ENCODE measurements around the gene GRIK1.

GRIK1 gene

DNA sequence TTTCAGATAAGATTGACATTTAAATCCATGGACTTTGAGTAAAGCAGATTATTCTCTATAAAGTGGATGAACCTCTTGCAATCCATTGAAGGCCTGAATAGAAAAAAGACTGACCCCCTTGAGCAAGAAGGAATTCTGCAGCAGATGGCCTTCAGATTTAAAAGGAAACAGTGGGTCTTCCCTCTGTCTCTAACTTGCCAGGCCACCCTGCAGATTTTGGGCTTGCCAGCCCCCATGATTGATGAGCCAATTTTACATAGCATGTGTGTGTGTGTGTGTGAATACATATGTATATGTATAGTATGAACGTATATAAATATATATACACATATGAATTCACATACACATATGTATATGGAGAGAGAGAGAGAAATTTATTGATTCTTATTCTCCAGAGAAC, 113.4 kb downstream of the GRIK1 start:
- DNase-seq, result no peak

- no peak for DNase-seq
Measured at GRCh38 chr21:29825936-29826335, 113.9 kb downstream of the GRIK1 start.

DNA sequence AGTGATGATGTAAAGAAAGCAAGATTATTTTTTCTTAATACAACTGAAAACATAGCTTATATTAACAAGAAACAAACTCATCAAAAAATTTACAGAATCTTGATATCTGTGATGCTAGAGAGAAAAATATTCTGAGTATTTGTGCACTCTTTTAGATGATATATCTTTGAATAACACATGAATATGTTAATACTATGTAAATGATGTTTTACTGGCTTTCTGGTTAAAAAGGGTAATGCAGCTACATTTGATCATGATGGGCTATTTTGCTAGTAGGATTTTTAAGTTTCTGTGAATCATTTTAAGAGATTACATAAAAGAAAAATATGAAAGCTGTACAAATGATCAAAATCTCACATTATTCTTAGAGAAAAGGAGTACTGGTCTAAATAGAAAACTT, 114.5 kb downstream of the GRIK1 start:
- DNase-seq, result no peak

DNA sequence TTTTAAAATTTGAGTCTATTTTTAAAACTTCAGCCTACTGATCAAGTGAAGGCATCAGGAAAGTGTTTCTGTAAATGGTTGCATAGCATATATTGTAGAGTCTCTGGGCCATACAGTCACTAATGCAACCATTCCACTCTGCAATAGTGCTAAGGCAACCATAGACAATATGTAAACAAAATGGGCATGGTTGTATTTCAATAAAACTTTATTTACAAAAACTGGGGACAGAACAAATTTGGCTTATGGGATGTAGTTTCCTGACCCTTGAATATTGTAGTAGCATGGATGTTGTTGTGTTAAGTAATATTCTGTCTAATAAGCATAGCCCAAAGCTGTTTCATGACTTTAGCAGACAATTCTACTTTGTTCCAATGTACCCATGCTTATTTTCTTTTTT, 117.7 kb downstream of the GRIK1 start:
- no peak for DNase-seq

GRCh38 chr21:29821230-29821629, 118.6 kb downstream of the GRIK1 start:
- DNase-seq, result no peak

GRCh38 chr21:29819675-29820326, 120.0 kb downstream of the GRIK1 start:
- no peak for DNase-seq

DNA sequence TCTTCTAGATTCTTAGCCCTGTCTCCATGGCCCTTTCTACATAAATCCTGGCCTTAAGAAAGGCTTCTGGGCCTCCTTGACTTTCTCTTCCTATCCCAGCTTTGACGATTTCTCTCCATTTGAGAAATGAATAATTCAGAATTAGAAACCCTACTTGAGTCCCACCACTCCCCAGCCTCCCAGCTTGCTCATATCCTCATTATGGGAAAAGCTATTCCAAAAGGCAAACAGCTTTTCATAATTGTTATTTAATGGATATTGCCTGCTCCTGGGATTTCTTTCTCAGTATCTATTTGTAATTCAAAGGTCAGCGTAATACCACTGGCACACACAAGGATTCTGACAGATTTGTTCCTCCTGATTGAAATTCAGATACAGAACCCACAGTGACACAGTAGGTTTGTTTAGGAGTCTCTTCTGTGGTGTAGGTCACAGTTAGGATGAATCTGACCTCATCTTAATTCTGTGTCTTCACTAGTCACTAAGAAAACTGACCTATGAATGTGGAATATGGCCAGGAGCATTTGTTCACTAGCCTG, 121.3 kb downstream of the GRIK1 start:
- no peak for DNase-seq

GRCh38 chr21:29817450-29817849, 122.3 kb downstream of the GRIK1 start:
- no peak for DNase-seq

DNA sequence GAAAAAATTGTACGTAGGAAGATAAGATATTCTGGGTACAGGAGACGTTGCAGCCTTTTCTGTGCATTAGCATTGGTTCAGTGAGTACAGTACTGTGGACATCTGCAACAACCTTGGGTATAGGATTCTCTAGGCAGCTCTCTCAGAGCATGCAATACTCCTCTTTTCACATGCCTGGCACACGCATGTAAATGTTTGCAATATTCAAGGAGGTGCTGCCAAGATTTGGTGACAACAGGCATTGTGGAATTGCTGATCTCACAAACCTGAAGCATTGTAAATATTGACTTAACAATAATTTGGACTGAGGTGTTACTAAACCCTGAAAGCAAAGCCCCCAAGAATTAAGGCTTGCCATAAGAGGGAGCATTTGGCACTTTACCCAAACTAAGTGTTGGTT, 126.8 kb downstream of the GRIK1 start:
- DNase-seq, result no peak

DNA sequence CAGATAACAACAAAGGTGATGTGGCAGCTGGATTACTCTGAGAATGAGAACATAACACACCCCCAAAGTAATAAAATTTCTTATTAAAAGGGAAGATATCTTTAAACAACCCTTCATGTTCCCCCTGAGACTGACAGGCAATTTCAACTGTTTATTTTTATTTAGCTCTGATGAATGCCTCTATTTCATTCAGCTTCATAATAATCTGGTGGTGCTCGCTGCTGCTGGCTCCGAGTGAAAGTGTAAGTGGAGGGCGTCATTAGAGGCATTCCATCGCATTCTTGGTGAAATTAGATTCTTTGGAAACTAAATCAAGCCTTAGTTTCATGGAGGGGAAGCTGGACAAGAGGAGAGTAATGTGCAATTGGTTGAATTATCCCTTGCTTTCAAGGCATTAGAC, 128.9 kb downstream of the GRIK1 start:
- DNase-seq, result no peak

DNA sequence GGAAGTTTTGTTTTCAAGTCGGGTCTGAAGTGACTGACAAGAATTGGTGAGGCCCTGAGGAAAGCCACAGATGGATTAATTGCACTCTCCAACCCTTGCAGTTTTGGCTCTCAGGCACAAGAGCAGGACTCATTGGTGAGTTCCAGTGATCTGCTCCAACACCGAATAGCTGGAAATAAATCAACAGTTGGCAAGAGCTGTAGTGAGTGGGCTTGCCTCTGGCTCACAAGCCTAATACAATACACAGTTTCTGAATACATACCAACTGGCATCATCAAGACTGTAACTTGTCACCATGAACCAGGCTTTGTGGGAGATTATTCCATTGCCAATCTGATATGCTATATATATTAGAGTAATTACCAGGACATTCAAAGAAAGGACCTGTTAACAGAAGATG, 131.6 kb downstream of the GRIK1 start:
- no peak for DNase-seq

- DNase-seq, result no peak
Measured at GRCh38 chr21:29805105-29805504, 134.7 kb downstream of the GRIK1 start.

- no peak for DNase-seq
Measured at GRCh38 chr21:29803191-29803590, 136.6 kb downstream of the GRIK1 start.

DNA sequence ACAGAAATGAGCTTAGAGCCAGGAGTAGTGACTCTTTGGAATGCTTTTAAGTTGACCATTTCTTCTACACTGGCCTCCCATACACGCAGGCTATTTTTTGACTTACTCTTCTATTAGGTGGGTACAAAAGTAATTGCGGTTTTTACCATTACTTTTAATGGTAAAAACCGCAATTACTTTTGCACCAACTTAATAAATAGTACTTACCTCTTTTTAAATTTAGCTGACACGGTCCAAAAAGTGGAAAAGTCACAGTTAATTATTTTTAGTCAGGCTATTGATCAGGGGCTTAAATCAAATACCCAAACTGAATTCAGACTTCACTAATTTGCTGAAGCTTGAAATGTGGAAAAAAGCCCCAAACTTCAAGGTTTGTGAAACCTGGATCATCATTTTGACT, 138.7 kb downstream of the GRIK1 start:
- no peak for DNase-seq

DNA sequence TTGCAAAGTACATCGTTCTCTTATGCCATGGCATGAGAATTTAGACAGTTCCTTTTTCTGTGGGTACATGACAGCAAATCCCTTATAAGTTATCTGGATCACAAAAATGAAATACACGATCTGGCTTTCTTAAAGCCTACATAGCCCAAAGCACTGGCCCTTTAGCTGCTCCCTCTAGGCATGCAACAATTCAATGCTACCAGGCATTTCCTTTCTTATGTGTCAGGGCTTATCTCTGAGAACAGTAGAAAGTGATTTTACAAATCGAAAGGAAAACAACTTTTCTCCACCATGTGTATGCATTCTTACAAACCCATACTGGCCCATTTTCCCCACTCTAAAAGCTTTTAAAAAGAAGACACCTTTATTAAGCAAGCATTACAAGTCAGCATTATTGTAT, 139.7 kb downstream of the GRIK1 start:
- DNase-seq, result no peak

DNA sequence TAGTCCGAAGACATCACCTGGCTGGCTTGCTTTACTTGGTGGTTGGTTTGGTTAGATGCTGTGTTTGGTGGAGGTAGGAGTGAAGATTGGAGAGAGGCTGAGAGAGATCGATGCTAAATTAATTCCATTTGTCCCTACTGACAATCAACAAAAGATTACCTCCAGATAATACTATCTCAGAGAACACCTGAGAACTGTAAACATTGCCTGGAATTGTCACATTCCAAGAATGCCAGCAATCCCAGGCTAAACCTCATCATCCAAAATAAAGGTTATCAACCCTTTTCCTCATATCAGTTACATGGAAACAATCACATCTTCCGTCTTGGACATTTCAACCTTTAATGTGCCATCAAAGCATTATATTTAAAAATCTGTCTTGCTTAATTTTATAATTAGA, 141.0 kb downstream of the GRIK1 start:
- DNase-seq, result no peak

DNA sequence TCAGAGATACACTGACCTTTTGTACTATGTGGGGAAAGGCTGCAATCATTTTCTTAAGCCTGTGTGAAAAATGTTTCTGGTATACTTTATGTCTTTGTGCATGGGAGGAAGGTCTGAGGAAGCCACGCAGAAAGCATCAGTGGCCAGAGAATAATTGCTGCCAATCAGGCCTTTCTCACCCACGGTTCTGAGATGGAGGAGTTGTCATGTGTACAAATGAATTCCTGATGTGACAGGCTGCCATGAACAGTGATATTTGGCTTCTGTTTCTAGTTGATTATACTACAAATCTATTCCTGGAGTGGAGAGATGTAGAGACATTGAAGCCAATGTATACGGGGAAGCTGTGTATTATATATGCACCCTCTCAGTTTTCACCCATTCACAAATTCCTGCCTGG, 142.6 kb downstream of the GRIK1 start:
- DNase-seq, result no peak

GRCh38 chr21:29793712-29794111, 146.1 kb downstream of the GRIK1 start:
- DNase-seq, result no peak

- DNase-seq, result no peak
Measured at GRCh38 chr21:29789393-29789792, 150.4 kb downstream of the GRIK1 start.

DNA sequence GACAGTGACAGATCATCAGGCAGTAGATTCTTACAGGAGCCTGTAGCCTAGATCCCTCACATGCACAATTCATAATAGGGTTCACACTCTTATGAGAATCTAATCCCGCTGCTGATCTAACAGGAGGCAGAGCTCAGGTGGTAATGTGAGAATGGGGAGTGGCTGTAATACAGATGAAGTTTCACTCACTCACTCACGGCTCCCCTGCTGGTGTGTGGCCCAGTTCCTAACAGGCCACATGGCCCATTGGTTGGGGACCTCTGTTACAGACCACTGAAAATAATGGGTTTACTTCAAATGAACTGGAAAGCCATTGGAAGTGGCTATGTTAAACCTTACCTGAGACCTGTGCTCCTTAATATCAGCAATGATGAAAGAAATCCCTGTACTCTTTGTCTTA, 151.0 kb downstream of the GRIK1 start:
- DNase-seq, result no peak

GRCh38 chr21:29787361-29787909, 152.4 kb downstream of the GRIK1 start:
- no peak for DNase-seq

- no peak for DNase-seq
Measured at GRCh38 chr21:29786496-29787360, 153.1 kb downstream of the GRIK1 start.

- DNase-seq, result no peak
Measured at GRCh38 chr21:29777160-29777559, 162.6 kb downstream of the GRIK1 start.

DNA sequence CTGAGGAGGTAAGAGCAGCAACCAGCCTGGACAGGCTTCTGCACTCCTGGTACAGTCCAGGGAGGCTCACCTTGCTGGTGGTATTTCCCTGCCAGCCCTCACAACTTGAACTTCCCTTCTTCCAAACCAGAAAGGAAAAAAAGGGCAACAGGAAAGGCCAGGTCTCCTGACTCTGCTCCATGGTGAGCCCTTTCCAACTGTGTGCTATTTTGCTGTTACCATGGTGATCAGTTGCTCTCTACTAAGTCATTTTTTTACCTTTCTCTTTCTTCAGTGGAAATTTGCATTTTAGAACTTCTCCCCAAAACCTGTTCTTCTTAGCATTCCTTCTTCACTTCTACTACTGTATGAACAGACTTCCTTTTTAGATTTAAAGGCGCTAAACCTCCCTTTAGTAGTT, 164.3 kb downstream of the GRIK1 start:
- DNase-seq, result no peak
